Esophagus muscularis mucosa (tissue), 4 donors: Measurements from ENCODE around the gene MYH7.

Experiments used
- CTCF ChIP-seq, 3 experiments: fragments of 200-600 bp in 2 of 3; fragments of 450-650 bp in 1 of 3; sonication (generic) in 2 of 3; IDR thresholded peaks; one replicate each; pipeline ENCODE4 v1.5.1; 2017 to 2019; ENCODE audit warnings: antibody characterized with exemption in 3 of 3, mild to moderate bottlenecking in 2 of 3, moderate library complexity in 1 of 3
- EP300 ChIP-seq: sonication (generic); formaldehyde crosslinking; IDR thresholded peaks from one replicate; pipeline ENCODE4 v1.6.1; 2017; ENCODE audit warnings: antibody characterized with exemption
- POLR2A ChIP-seq: fragments of 450-650 bp; IDR thresholded peaks from one replicate; pipeline ENCODE4 v1.6.1; 2017; ENCODE audit warnings: antibody characterized with exemption, moderate library complexity, mild to moderate bottlenecking, low read depth
- POLR2AphosphoS5 ChIP-seq, 2 donors: sonication (generic); formaldehyde crosslinking; IDR thresholded peaks; one replicate each; pipeline ENCODE4 v1.6.1; 2017; ENCODE audit warnings: antibody characterized with exemption in 2 of 2

- no peak for TF ChIP-seq CTCF (IDR thresholded peaks at IDR 0.05)
- no peak for TF ChIP-seq POLR2AphosphoS5 (IDR thresholded peaks at IDR 0.05)
- no peak for TF ChIP-seq POLR2A
- no peak for TF ChIP-seq EP300
Observed at GRCh38 chr14:23381871-23382270, 53.6 kb downstream of the MYH7 start.
